Posterior vena cava (tissue), 2 donors: ENCODE measurements around the gene FAM170B. TPM values are rescaled to one million over a fixed set of nuclear protein-coding genes. Genes with fewer than 3 reads are reported as not detected.

Source experiments
- DNase-seq: peaks from one replicate; pipeline ENCODE4 v3.0.0-alpha.2; 2020; ENCODE audit warnings: low spot score
- intact Hi-C, 2 donors: fragments of 100-400 bp; cut with DNase I; formaldehyde crosslinking; loops; one replicate each; pipeline versions ENCODE4 v1.14.1 to v1.14.2; 2022 to 2023
- total RNA-seq, 2 donors: library from RNA; stranded (reverse); fragmentation: NEBNext Ultra II Directional; extraction: Animal tissue kit (Norgen Biotek cat#: 25700); gene quantifications; one replicate each; pipeline ENCODE4 v1.2.1, GENCODE V29; 2021
- donor health status: DM: yes; HTN: yes; CAD: no.
- donor health status: DM: yes; HTN: yes; CAD: no.

The FAM170B gene
- total RNA-seq, 2 donors from 2014 or later, result not detected

GRCh38 chr10:49170632-49171325, 37.0 kb upstream of the FAM170B start:
- intact Hi-C loops, result no loop called here
- DNase-seq, result no peak

GRCh38 chr10:49169776-49170175, 36.0 kb upstream of the FAM170B start:
- intact Hi-C loops, result no loop called here
- DNase-seq, result no peak

GRCh38 chr10:49168831-49169500, 35.1 kb upstream of the FAM170B start:
- intact Hi-C loops, result no loop called here
- no peak for DNase-seq

GRCh38 chr10:49168171-49168540, 34.3 kb upstream of the FAM170B start:
- intact Hi-C loops, result no loop called here
- DNase-seq, result no peak

GRCh38 chr10:49167425-49168170, 33.8 kb upstream of the FAM170B start:
- no peak for DNase-seq

GRCh38 chr10:49166484-49167400, 32.9 kb upstream of the FAM170B start:
- intact Hi-C loops, result no loop called here
- DNase-seq, result no peak

More at GRCh38 chr10:49167425-49168170, 33.8 kb upstream of the FAM170B start:
- intact Hi-C loops, result no loop called here

GRCh38 chr10:49165821-49166483, 32.1 kb upstream of the FAM170B start:
- intact Hi-C loops, result loop anchor here in 1 of 2 donors (2.0 kb wide), 2 partner anchors 51 to 187 kb away; partner anchors contain the start of gene VSTM4
- DNase-seq, result no peak

GRCh38 chr10:49165259-49165658, 31.4 kb upstream of the FAM170B start:
- intact Hi-C loops, result loop anchor here in 1 of 2 donors (2.0 kb wide), 2 partner anchors 50 to 186 kb away; partner anchors contain the start of gene VSTM4
- no peak for DNase-seq

GRCh38 chr10:49164559-49165188, 30.9 kb upstream of the FAM170B start:
- no peak for DNase-seq

GRCh38 chr10:49163741-49164140, 29.9 kb upstream of the FAM170B start:
- no peak for DNase-seq
- intact Hi-C loops, result loop anchor here (2.0 to 5.0 kb wide), 3 partner anchors 49 to 185 kb away; partner anchors contain the start of gene VSTM4 (in 1 of the 2)

More at GRCh38 chr10:49164559-49165188, 30.9 kb upstream of the FAM170B start:
- intact Hi-C loops, result loop anchor here (2.0 to 5.0 kb wide), 3 partner anchors 50 to 186 kb away; partner anchors contain the start of gene VSTM4 (in 1 of the 2)

GRCh38 chr10:49162761-49163310, 29.0 kb upstream of the FAM170B start:
- intact Hi-C loops, result loop anchor here in 1 of 2 donors (5.0 kb wide), 1 partner anchor 181 kb away; no protein-coding TSS in a partner anchor

GRCh38 chr10:49162063-49162462, 28.2 kb upstream of the FAM170B start:
- DNase-seq, result no peak
- intact Hi-C loops, result loop anchor here in 1 of 2 donors (5.0 kb wide), 1 partner anchor 180 kb away; no protein-coding TSS in a partner anchor

More at GRCh38 chr10:49162761-49163310, 29.0 kb upstream of the FAM170B start:
- DNase-seq, result no peak

GRCh38 chr10:49161411-49161997, 27.7 kb upstream of the FAM170B start:
- DNase-seq, result no peak
- intact Hi-C loops, result loop anchor here in 1 of 2 donors (5.0 kb wide), 1 partner anchor 179 kb away; no protein-coding TSS in a partner anchor

GRCh38 chr10:49160814-49161213, 27.0 kb upstream of the FAM170B start:
- intact Hi-C loops, result loop anchor here in 1 of 2 donors (5.0 kb wide), 1 partner anchor 179 kb away; no protein-coding TSS in a partner anchor
- DNase-seq, result no peak

GRCh38 chr10:49160110-49160509, 26.3 kb upstream of the FAM170B start:
- no peak for DNase-seq
- intact Hi-C loops, result loop anchor here in 1 of 2 donors (5.0 kb wide), 1 partner anchor 178 kb away; no protein-coding TSS in a partner anchor

GRCh38 chr10:49158915-49159314, 25.1 kb upstream of the FAM170B start:
- no peak for DNase-seq
- intact Hi-C loops, result no loop called here

- no peak for DNase-seq
- intact Hi-C loops, result no loop called here
Measured at GRCh38 chr10:49158404-49158803, 24.6 kb upstream of the FAM170B start.
